Nephron progenitor cell (in vitro differentiated cells): Measurements from ENCODE around the gene PLA2G4B.

Experiments used
- DNase-seq: peaks from one replicate; pipeline ENCODE4 v3.0.0; 2021
- H3K27ac Mint-ChIP-seq: 2 replicates; pipeline ENCODE4 v1.8.0; 2021; ENCODE audit warnings: mild to moderate bottlenecking, moderate library complexity, mixed read lengths
- H3K27me3 Mint-ChIP-seq: 2 replicates; pipeline ENCODE4 v1.8.0; 2021; ENCODE audit warnings: mild to moderate bottlenecking, low read depth, mixed read lengths; ENCODE audit not compliant: poor library complexity
- H3K36me3 Mint-ChIP-seq: 2 replicates; pipeline ENCODE4 v1.8.0; 2021; ENCODE audit warnings: low read depth, mixed read lengths
- H3K4me1 Mint-ChIP-seq: 2 replicates; pipeline ENCODE4 v1.8.0; 2021; ENCODE audit warnings: mixed read lengths
- H3K4me3 Mint-ChIP-seq: 2 replicates; pipeline ENCODE4 v1.8.0; 2021; ENCODE audit warnings: mild to moderate bottlenecking, moderate library complexity, mixed read lengths
- H3K9me3 Mint-ChIP-seq: 2 replicates; pipeline ENCODE4 v1.8.0; 2021; ENCODE audit warnings: mild to moderate bottlenecking, moderate library complexity, mixed read lengths
- CTCF ChIP-seq: fragments of 200-600 bp; sonication (generic); IDR thresholded peaks from 2 replicates; pipeline ENCODE4 v1.5.0; 2021; ENCODE audit warnings: antibody characterized with exemption

Gene PLA2G4B

GRCh38 chr15:41849861-41850260 lies 11.2 kb downstream of the PLA2G4B start:
- H3K4me3 Mint-ChIP-seq: no peak overlapping the region
- H3K9me3 Mint-ChIP-seq: no peaks in the 10 kb centered on the region
- H3K27me3 Mint-ChIP-seq: no peaks in the 10 kb centered on the region
- H3K27ac Mint-ChIP-seq: no peak overlapping the region
- peaks cover 6% of the 10 kb centered on the region for H3K36me3 Mint-ChIP-seq
- peaks cover 27% of the 10 kb centered on the region for H3K4me1 Mint-ChIP-seq
- no peak for TF ChIP-seq CTCF
- no peak for DNase-seq

DNA sequence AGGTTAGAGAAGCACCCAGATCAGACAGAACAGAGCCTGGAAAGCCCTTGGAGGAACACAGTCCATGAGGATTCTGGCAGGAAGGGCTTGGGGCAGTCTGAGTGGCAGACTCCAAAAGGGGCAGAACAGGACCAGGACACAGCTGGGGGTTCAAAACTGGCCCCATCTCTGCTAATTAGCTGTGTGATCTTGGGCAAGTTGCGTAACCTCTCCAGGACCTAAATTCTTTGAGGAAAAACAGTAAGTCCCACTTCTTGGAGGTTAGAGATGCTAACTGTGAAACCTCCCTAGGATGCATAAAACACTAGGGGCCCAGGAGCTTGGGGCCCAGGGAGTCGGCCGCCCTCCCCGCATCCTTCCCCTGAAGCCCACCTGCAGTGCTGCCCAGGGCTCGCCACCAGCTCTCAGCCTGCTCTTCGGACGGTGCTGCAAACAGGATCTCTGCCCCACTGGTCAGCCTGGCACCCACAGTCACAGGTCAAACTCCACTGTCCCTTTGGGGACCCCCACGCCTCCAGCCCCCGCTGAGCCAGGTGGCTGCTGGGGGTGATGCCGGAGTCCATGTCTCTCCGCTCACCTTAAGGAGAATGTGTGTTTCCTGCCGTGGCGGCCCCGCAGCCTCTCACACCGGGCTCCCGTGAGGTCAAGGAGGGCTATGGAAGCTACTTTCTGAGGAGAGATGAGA lies 12.0 kb downstream of the PLA2G4B start:
- no peak for DNase-seq
- H3K36me3 Mint-ChIP-seq: peaks cover 6% of the 10 kb centered on the region
- H3K4me3 Mint-ChIP-seq: no peak overlapping the region
- H3K27me3 Mint-ChIP-seq: no peaks in the 10 kb centered on the region
- no peaks in the 10 kb centered on the region for H3K9me3 Mint-ChIP-seq
- H3K4me1 Mint-ChIP-seq: peaks cover 35% of the 10 kb centered on the region
- H3K27ac Mint-ChIP-seq: peak overlapping the region; percentile 61
- TF ChIP-seq CTCF: no peak

GRCh38 chr15:41851167-41851523 lies 12.5 kb downstream of the PLA2G4B start:
- no peak overlapping the region for H3K27ac Mint-ChIP-seq
- H3K4me3 Mint-ChIP-seq: no peak overlapping the region

DNA sequence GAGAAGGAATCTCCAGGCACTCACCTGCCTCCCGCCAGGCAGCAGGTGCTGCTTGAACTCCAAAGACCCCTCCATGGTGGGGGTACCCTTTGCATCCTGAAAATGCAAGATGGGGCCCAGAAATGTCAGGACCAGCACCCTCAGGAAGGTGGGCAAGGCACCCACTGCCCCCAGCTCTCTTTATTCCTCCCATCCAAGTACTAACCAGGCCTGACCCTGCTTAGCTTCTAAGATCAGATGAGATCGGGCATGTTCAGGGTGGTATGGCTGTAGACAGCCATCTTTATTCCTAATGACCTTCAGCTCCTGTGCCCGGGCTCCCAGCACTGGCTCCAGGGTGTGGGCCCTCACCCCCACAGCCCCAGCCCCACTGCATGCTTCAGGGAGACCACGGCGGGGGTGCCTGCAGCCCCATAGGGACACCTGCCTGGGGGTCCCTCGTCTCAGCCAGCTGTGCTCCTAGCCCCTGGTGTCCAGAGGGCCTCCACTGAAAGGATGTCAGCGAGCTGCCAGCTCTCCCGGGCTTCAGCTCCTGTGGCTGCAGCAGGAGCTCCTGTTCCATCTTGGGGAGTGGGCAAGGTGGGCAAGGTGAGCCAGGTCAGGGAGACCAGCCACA lies 13.2 kb downstream of the PLA2G4B start:
- H3K4me1 Mint-ChIP-seq: peaks cover 44% of the 10 kb centered on the region
- no peak overlapping the region for H3K27ac Mint-ChIP-seq
- TF ChIP-seq CTCF: no peak
- no peaks in the 10 kb centered on the region for H3K9me3 Mint-ChIP-seq
- no peak for DNase-seq
- H3K27me3 Mint-ChIP-seq: no peaks in the 10 kb centered on the region
- H3K36me3 Mint-ChIP-seq: peaks cover 6% of the 10 kb centered on the region
- no peak overlapping the region for H3K4me3 Mint-ChIP-seq

More at GRCh38 chr15:41851167-41851523, 12.5 kb downstream of the PLA2G4B start:
- no peaks in the 10 kb centered on the region for H3K27me3 Mint-ChIP-seq
- H3K36me3 Mint-ChIP-seq: peaks cover 6% of the 10 kb centered on the region
- peaks cover 40% of the 10 kb centered on the region for H3K4me1 Mint-ChIP-seq
- no peak for DNase-seq
- TF ChIP-seq CTCF: no peak
- no peaks in the 10 kb centered on the region for H3K9me3 Mint-ChIP-seq

DNA sequence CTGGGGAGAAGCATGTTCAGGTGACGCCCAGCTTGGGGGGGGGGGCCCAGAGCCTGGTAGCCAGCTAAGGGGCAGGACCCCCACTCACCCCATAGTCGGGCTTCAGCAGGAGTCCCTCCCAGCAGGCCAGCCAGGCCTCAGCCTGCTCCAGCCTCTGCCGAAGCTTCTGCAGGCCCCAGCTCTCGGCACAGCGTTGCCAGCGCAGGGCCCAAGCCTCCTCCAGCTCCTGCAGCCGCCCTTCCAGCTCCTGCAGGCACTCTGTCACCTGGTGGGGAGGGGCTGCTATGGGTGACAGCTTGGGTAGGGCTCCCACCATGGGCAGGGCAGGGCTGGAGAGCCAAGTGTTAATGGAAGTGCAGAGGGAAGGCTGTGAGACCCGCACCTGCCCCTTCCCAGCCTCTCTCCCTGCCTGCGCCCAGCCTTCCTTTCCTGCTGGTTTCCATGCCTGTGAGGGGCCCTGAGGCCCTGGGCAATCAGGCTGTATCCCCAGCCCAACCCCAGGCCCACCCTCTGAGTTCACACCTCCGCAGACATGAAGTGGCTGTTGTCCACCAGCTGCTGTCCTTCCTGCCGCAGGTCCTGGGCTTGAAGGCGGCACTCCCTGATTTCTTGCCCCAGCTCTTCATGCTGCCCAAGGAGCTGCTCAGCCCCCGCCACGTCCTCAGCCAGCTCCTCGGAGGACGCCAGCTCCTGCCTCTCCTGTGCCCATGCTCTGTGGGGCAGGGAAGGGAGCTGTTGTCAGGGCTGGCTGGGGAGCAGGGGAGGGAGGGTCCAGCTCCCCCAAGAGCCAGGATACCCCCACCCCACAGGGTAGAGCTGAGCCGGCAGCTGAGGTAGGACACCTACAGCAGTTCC lies 14.3 kb downstream of the PLA2G4B start:
- Mint-ChIP-seq H3K27me3 (peaks cover 4% of the 10 kb centered on the region), H3K27ac (no peak overlapping the region), H3K4me3 (no peak overlapping the region), H3K9me3 (no peaks in the 10 kb centered on the region), H3K4me1 (peaks cover 50% of the 10 kb centered on the region), H3K36me3 (peaks cover 5% of the 10 kb centered on the region)
- no peak for TF ChIP-seq CTCF
- DNase-seq: no peak
